Tibial nerve (tissue), 4 donors: ENCODE measurements around the gene MOV10L1.

Source experiments
- CTCF ChIP-seq, 5 experiments: fragments of 200-600 bp in 3 of 5; fragments of 450-650 bp in 2 of 5; sonication (generic) in 3 of 5; IDR thresholded peaks; one replicate each; pipeline ENCODE4 v1.5.1; 2016 to 2019; ENCODE audit warnings: antibody characterized with exemption in 5 of 5, mild to moderate bottlenecking in 3 of 5, moderate library complexity in 2 of 5
- EP300 ChIP-seq, 2 donors: sonication (generic); formaldehyde crosslinking; IDR thresholded peaks; one replicate each; pipeline ENCODE4 v1.6.1; 2017; ENCODE audit warnings: antibody characterized with exemption in 2 of 2, mild to moderate bottlenecking in 1 of 2
- POLR2A ChIP-seq, 2 donors: fragments of 450-650 bp; IDR thresholded peaks; one replicate each; pipeline ENCODE4 v1.6.1; 2017; ENCODE audit warnings: antibody characterized with exemption in 2 of 2, mild to moderate bottlenecking in 2 of 2, moderate library complexity in 2 of 2

GRCh38 chr22:50048061-50048765, 41.6 kb upstream of the MOV10L1 start:
- TF ChIP-seq POLR2A (IDR thresholded peaks at IDR 0.05) (no peak), EP300 (IDR thresholded peaks at IDR 0.05) (no peak), CTCF (IDR thresholded peaks at IDR 0.05) (no peak)
